ENCODE measurements around the gene TAAR5. TPM values are rescaled to one million over a fixed set of nuclear protein-coding genes. Genes with fewer than 3 reads are reported as not detected.

The TAAR5 gene
- total and polyA plus RNA-seq, 8 donors: not detected

DNA sequence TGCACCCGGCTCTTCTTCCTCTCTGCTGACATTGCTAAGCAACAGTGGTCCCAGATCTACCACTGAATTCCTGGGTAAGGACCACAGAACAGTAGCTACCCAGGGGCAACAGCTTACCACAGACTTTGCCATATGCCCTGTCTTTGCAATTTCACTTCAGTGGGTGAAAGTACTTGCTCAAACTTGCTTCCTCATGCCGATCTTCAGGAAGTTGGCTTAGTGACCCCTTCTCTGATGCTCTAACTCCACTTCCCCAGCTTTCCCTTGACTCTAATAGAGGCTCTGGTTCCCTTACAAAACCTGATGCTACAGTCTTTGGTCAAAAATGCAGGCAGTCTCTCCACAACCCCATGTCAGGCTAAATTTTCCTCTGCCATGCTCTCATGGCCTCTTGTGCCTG lies 3.3 kb upstream of the TAAR5 start:
- ATAC-seq (no peak), DNase-seq (no peak)
- H3K27me3 ChIP-seq: peaks cover 0 to 1% of the 10 kb centered on the region in 2 donors
- H3K36me3 ChIP-seq: no peaks in the 10 kb centered on the region
- H3K27ac ChIP-seq: peak overlapping the region in 1 of 2 donors; percentile 45
- H3K9me3 ChIP-seq: no peaks in the 10 kb centered on the region
- intact Hi-C loops (cut with DNase I): no loop called here
- H3K4me1 ChIP-seq: no peaks in the 10 kb centered on the region
- TF ChIP-seq CTCF (IDR thresholded peaks at IDR 0.05): no peak
- no peak overlapping the region for H3K4me3 ChIP-seq

DNA sequence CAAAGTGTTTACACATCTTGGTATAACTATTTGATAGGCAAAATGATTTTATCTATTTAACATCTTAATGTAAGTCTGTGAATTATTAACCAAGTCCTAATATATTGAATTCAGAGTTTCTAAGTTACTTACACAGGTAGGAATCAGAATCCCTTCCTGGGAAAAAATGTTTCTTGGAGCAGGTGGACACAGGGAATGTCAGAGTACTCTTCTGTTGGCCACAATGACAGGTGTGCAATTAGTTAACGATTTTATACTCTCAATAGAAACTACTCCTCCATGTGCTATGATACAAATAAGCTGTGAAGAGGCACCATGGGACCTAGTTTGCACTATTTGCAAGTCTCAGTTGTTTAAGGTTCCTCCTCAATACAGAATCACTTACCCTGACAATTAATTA lies 821 bp upstream of the TAAR5 start:
- intact Hi-C loops (cut with DNase I): no loop called here
- H3K27me3 ChIP-seq: no peaks in the 10 kb centered on the region
- no peaks in the 10 kb centered on the region for H3K36me3 ChIP-seq
- H3K27ac ChIP-seq: no peak overlapping the region
- H3K4me3 ChIP-seq: no peak overlapping the region
- no peaks in the 10 kb centered on the region for H3K4me1 ChIP-seq
- DNase-seq (no peak), ATAC-seq (no peak)
- no peaks in the 10 kb centered on the region for H3K9me3 ChIP-seq
- no peak for TF ChIP-seq CTCF (IDR thresholded peaks at IDR 0.05)

GRCh38 chr6:132587424-132587823 lies 2.1 kb downstream of the TAAR5 start:
- no peaks in the 10 kb centered on the region for H3K36me3 ChIP-seq
- H3K27ac ChIP-seq: peak overlapping the region in 1 of 2 donors; percentile 9
- ATAC-seq (peak; percentile 19), DNase-seq (no peak)
- intact Hi-C loops (cut with DNase I): no loop called here
- H3K9me3 ChIP-seq: no peaks in the 10 kb centered on the region
- H3K27me3 ChIP-seq: no peaks in the 10 kb centered on the region
- H3K4me1 ChIP-seq: no peaks in the 10 kb centered on the region
- no peak overlapping the region for H3K4me3 ChIP-seq
- TF ChIP-seq CTCF (IDR thresholded peaks at IDR 0.05): no peak

GRCh38 chr6:132584698-132585097 lies 4.8 kb downstream of the TAAR5 start:
- H3K4me3 ChIP-seq: no peak overlapping the region
- H3K9me3 ChIP-seq: no peaks in the 10 kb centered on the region
- H3K36me3 ChIP-seq: no peaks in the 10 kb centered on the region
- intact Hi-C loops (cut with DNase I): no loop called here
- TF ChIP-seq CTCF (IDR thresholded peaks at IDR 0.05): no peak
- DNase-seq (no peak), ATAC-seq (no peak)
- no peaks in the 10 kb centered on the region for H3K4me1 ChIP-seq
- H3K27me3 ChIP-seq: no peaks in the 10 kb centered on the region
- no peak overlapping the region for H3K27ac ChIP-seq

GRCh38 chr6:132571774-132572173 lies 17.8 kb downstream of the TAAR5 start:
- H3K4me3 ChIP-seq: no peak overlapping the region
- H3K9me3 ChIP-seq: no peaks in the 10 kb centered on the region
- H3K36me3 ChIP-seq: no peaks in the 10 kb centered on the region
- TF ChIP-seq CTCF (IDR thresholded peaks at IDR 0.05): no peak
- H3K27ac ChIP-seq: peak overlapping the region in 1 of 2 donors; percentile 64
- H3K27me3 ChIP-seq: no peaks in the 10 kb centered on the region
- intact Hi-C loops (cut with DNase I): no loop called here
- peaks cover 0 to 3% of the 10 kb centered on the region in 2 donors for H3K4me1 ChIP-seq
- DNase-seq: no peak
- no peak for ATAC-seq
